Measurements from ENCODE around the gene KCNH5. TPM values are rescaled to one million over a fixed set of nuclear protein-coding genes. Genes with fewer than 3 reads are reported as not detected.
"Not testable (repeated sequence)": the region's sequence is repeated elsewhere in the genome, so short reads cannot be mapped to it uniquely, and the experiment has no call there.

KCNH5 gene
- total RNA-seq, 4 donors from 2014 or later: not detected

DNA sequence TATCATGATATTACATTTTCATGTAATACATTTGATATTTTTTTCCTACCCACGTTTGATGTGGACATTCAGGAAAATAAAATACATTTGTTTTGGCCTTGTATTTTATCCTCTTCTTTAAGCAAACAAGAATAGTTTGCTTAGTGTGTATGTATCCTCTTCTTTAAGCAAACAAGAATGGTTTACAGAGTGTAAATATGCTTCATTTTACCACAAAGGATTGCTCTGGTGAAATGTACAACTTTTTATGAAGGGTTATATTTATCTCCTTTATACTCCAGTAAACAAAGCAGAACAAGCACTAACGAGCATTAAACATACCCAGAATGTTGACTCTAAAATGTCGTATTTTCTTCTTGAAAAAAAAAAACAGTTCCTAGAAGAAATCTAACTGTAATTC lies 244.7 kb downstream of the KCNH5 start:
- no peaks in the 10 kb centered on the region for H3K27me3 ChIP-seq
- DNase-seq: no peak
- TF ChIP-seq CTCF (IDR thresholded peaks at IDR 0.05) (no peak), POLR2A (IDR thresholded peaks at IDR 0.05) (no peak)
- no peak overlapping the region for H3K27ac ChIP-seq
- H3K4me1 ChIP-seq: no peaks in the 10 kb centered on the region
- no peak overlapping the region for H3K4me3 ChIP-seq
- no peaks in the 10 kb centered on the region for H3K36me3 ChIP-seq
- no peaks in the 10 kb centered on the region for H3K9me3 ChIP-seq

- no peak overlapping the region for H3K27ac ChIP-seq
- no peaks in the 10 kb centered on the region for H3K27me3 ChIP-seq
- no peaks in the 10 kb centered on the region for H3K36me3 ChIP-seq
- no peak overlapping the region for H3K4me3 ChIP-seq
- TF ChIP-seq CTCF (IDR thresholded peaks at IDR 0.05) (no peak), POLR2A (IDR thresholded peaks at IDR 0.05) (no peak)
- H3K4me1 ChIP-seq: no peaks in the 10 kb centered on the region
- H3K9me3 ChIP-seq: no peaks in the 10 kb centered on the region
- no peak for DNase-seq
These were observed 248.8 kb downstream of the KCNH5 start for GRCh38 chr14:62796431-62796830.

DNA sequence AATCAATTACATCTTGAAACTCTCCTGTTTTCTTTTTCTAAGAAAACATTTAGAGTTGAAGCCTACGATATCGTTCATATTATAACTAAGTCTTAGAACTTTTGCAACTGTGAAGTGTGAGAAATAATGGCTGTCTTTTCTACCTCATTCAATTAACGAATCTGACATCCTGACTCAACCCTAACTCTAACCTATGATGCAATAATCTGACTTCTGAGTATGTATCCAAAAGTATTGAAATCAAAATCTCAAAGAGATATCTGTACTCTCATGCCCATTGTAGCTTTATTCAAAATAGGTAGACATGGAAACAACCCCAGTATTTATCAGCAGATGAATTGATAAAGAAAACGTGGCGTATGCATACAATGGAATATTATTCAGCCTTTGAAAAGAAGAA lies 252.7 kb downstream of the KCNH5 start:
- Histone ChIP-seq H3K4me1 (no peaks in the 10 kb centered on the region), H3K27ac (no peak overlapping the region), H3K36me3 (no peaks in the 10 kb centered on the region), H3K9me3 (no peaks in the 10 kb centered on the region), H3K27me3 (no peaks in the 10 kb centered on the region), H3K4me3 (no peak overlapping the region)
- DNase-seq: no peak
- TF ChIP-seq POLR2A (IDR thresholded peaks at IDR 0.05) (no peak), CTCF (IDR thresholded peaks at IDR 0.05) (no peak)

GRCh38 chr14:62781328-62781727 lies 263.9 kb downstream of the KCNH5 start:
- H3K27ac ChIP-seq, H3K36me3 ChIP-seq, DNase-seq, H3K9me3 ChIP-seq, H3K27me3 ChIP-seq, H3K4me1 ChIP-seq, H3K4me3 ChIP-seq: not testable (repeated sequence)

DNA sequence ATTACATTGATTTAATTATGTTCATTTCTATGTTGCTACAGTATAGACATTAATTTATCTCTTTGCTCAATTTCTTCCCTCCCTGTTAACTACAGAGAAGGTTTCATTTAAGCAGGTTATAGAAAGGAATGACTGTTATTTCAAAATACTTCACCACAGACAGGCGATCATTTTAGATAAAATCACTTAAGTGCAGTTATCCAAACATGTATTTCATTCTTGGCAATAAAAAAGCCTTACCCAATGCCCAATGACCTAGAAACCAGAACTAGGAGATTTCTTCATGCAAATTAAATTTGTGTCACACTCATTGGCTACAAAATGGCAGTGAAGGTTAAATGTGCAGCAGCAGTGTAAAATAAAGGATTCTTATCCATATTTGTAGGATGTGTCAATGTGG lies 266.4 kb downstream of the KCNH5 start:
- no peak for DNase-seq
- no peak overlapping the region for H3K27ac ChIP-seq
- no peaks in the 10 kb centered on the region for H3K4me1 ChIP-seq
- H3K9me3 ChIP-seq: no peaks in the 10 kb centered on the region
- H3K36me3 ChIP-seq: no peaks in the 10 kb centered on the region
- H3K4me3 ChIP-seq: no peak overlapping the region
- TF ChIP-seq POLR2A (IDR thresholded peaks at IDR 0.05) (no peak), CTCF (IDR thresholded peaks at IDR 0.05) (no peak)
- no peaks in the 10 kb centered on the region for H3K27me3 ChIP-seq

DNA sequence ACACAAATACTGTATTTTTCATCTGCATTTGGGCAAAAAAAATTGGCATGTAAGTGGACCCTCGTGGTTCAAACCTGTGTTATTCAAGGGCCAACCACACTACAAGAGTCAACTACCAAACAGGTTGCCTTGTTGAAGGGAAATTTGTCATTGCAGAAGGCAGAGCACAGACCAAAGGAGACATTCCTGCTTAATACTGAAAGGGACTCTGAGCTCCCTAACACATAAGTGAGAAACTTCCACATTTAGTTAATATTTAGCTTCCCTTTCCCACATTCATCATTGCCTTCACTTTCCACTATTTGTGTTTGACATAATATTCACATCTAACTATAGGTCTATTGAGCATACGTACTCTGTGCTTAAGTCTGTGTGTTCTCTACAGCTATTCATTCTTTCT lies 266.9 kb downstream of the KCNH5 start:
- Histone ChIP-seq H3K4me3 (no peak overlapping the region), H3K9me3 (no peaks in the 10 kb centered on the region), H3K27ac (no peak overlapping the region), H3K36me3 (no peaks in the 10 kb centered on the region), H3K4me1 (no peaks in the 10 kb centered on the region), H3K27me3 (no peaks in the 10 kb centered on the region)
- DNase-seq: no peak
- TF ChIP-seq CTCF (IDR thresholded peaks at IDR 0.05): no peak
- TF ChIP-seq POLR2A (IDR thresholded peaks at IDR 0.05): no peak
